Loucy (cell line): ENCODE results near the gene EYA3.

ENCODE experiments used
- H2AFZ ChIP-seq: fragments of 200-600 bp; sonication (generic); 2 replicates; pipeline ENCODE4 v1.6.0; 2016; ENCODE audit warnings: antibody characterized with exemption, mild to moderate bottlenecking, low read length, moderate library complexity
- H3F3A ChIP-seq: fragments of 200-600 bp; 2 replicates; pipeline ENCODE4 v1.6.0; 2016; ENCODE audit warnings: antibody characterized with exemption, low read depth, mild to moderate bottlenecking
- H3K27me3 ChIP-seq: fragments of 200-600 bp; sonication (generic); 2 replicates; pipeline ENCODE4 v1.6.1; 2014; ENCODE audit warnings: low read length, mild to moderate bottlenecking; ENCODE audit not compliant: insufficient read depth, poor library complexity, severe bottlenecking
- H3K36me3 ChIP-seq: fragments of 200-600 bp; sonication (generic); 2 replicates; pipeline ENCODE4 v1.6.1; 2016; ENCODE audit warnings: low read length; ENCODE audit not compliant: insufficient read depth
- H3K4me1 ChIP-seq: fragments of 200-600 bp; sonication (generic); 2 replicates; pipeline ENCODE4 v1.5.1; 2014; ENCODE audit warnings: low read length, mild to moderate bottlenecking; ENCODE audit not compliant: insufficient read depth, poor library complexity, severe bottlenecking
- H3K4me2 ChIP-seq: fragments of 200-600 bp; sonication (generic); 2 replicates; pipeline ENCODE4 v1.6.0; 2014; ENCODE audit warnings: antibody characterized with exemption, low read length, low read depth, mild to moderate bottlenecking; ENCODE audit not compliant: poor library complexity, severe bottlenecking
- H3K4me3 ChIP-seq: fragments of 200-600 bp; sonication (generic); 2 replicates; pipeline ENCODE4 v1.5.1; 2014; ENCODE audit warnings: low read length, mild to moderate bottlenecking, mixed read lengths; ENCODE audit not compliant: poor library complexity, severe bottlenecking
- H3K79me2 ChIP-seq: fragments of 200-600 bp; sonication (generic); 2 replicates; pipeline ENCODE4 v1.6.1; 2014; ENCODE audit warnings: low read length; ENCODE audit not compliant: insufficient read depth
- H3K9ac ChIP-seq: fragments of 200-600 bp; sonication (generic); 2 replicates; pipeline ENCODE4 v1.6.0; 2014; ENCODE audit warnings: mild to moderate bottlenecking, low read depth, low read length, moderate library complexity; ENCODE audit not compliant: poor library complexity, severe bottlenecking
- H3K9me2 ChIP-seq: fragments of 200-600 bp; sonication (generic); replicated peaks from 2 replicates; pipeline ENCODE4 v1.6.1; 2016; ENCODE audit warnings: low read depth, low read length, mixed read lengths
- H3K9me3 ChIP-seq: fragments of 200-600 bp; sonication (generic); 2 replicates; pipeline ENCODE4 v1.6.1; 2014; ENCODE audit warnings: mild to moderate bottlenecking, antibody characterized with exemption, low read length, low read depth; ENCODE audit not compliant: insufficient read depth
- H4K20me1 ChIP-seq: fragments of 200-600 bp; sonication (generic); 2 replicates; pipeline ENCODE4 v1.6.0; 2014; ENCODE audit warnings: antibody characterized with exemption, low read length, mild to moderate bottlenecking; ENCODE audit not compliant: insufficient read depth, poor library complexity, severe bottlenecking
- CTCF ChIP-seq: fragments of 200-600 bp; sonication (generic); conservative IDR thresholded peaks from 2 replicates; pipeline ENCODE4 v1.5.1; 2014; ENCODE audit warnings: mild to moderate bottlenecking, antibody characterized with exemption, low read length
- EZH2phosphoT487 ChIP-seq: fragments of 200-600 bp; IDR thresholded peaks from 2 replicates; pipeline ENCODE4 v1.6.1; 2018; ENCODE audit warnings: antibody characterized with exemption, mild to moderate bottlenecking, moderate library complexity, borderline replicate concordance

Gene EYA3

GRCh38 chr1:28037206-28037605 lies 51.2 kb downstream of the EYA3 start:
- no peaks in the 10 kb centered on the region for H3K27me3 ChIP-seq
- no peaks in the 10 kb centered on the region for H3K79me2 ChIP-seq
- H4K20me1 ChIP-seq, result no peaks in the 10 kb centered on the region
- peaks cover 48% of the 10 kb centered on the region; the same call in 1 of the 2 replicates for H3K36me3 ChIP-seq
- H3K9ac ChIP-seq, result no peak overlapping the region
- H3K4me2 ChIP-seq, result no peak overlapping the region
- H3K9me3 ChIP-seq, result no peaks in the 10 kb centered on the region
- no peaks in the 10 kb centered on the region for H3K9me2 ChIP-seq
- no peak overlapping the region for H2AFZ ChIP-seq
- H3K4me3 ChIP-seq, result no peak overlapping the region
- TF ChIP-seq CTCF, result no peak
- no peaks in the 10 kb centered on the region for H3F3A ChIP-seq
- no peaks in the 10 kb centered on the region for H3K4me1 ChIP-seq

- Histone ChIP-seq H3K4me1 (no peaks in the 10 kb centered on the region), H3K79me2 (no peaks in the 10 kb centered on the region), H3F3A (no peaks in the 10 kb centered on the region), H3K4me2 (no peak overlapping the region), H3K9ac (no peak overlapping the region), H3K27me3 (no peaks in the 10 kb centered on the region), H3K9me3 (no peaks in the 10 kb centered on the region), H2AFZ (no peak overlapping the region), H3K9me2 (no peaks in the 10 kb centered on the region), H3K36me3 (peaks cover 43% of the 10 kb centered on the region; the same call in 1 of the 2 replicates), H3K4me3 (no peak overlapping the region), H4K20me1 (no peaks in the 10 kb centered on the region)
- TF ChIP-seq CTCF (peak; percentile 30; the same call in 1 of the 2 replicates), EZH2phosphoT487 (no peak)
Measured at GRCh38 chr1:28036431-28036830, 52.0 kb downstream of the EYA3 start.

GRCh38 chr1:28035420-28035819 lies 53.0 kb downstream of the EYA3 start:
- Histone ChIP-seq H2AFZ (no peak overlapping the region), H3K4me2 (no peak overlapping the region), H4K20me1 (no peaks in the 10 kb centered on the region), H3K9me2 (no peaks in the 10 kb centered on the region), H3K27me3 (no peaks in the 10 kb centered on the region), H3K4me1 (no peaks in the 10 kb centered on the region), H3F3A (no peaks in the 10 kb centered on the region), H3K36me3 (peaks cover 35% of the 10 kb centered on the region; the same call in 1 of the 2 replicates), H3K9me3 (no peaks in the 10 kb centered on the region), H3K4me3 (no peak overlapping the region), H3K9ac (no peak overlapping the region), H3K79me2 (no peaks in the 10 kb centered on the region)
- TF ChIP-seq CTCF (no peak), EZH2phosphoT487 (no peak)
